ENCODE results near the gene ARF6. TPM values are rescaled to one million over a fixed set of nuclear protein-coding genes. Genes with fewer than 3 reads are reported as not detected.
A peak's percentile ranks its signal among the peaks of the same experiment; 100 is the strongest.
"Not testable (repeated sequence)": the region's sequence is repeated elsewhere in the genome, so short reads cannot be mapped to it uniquely, and the experiment has no call there.

ARF6 gene
- total RNA-seq, 1 donor from 2014 or later: 33.7 TPM

DNA sequence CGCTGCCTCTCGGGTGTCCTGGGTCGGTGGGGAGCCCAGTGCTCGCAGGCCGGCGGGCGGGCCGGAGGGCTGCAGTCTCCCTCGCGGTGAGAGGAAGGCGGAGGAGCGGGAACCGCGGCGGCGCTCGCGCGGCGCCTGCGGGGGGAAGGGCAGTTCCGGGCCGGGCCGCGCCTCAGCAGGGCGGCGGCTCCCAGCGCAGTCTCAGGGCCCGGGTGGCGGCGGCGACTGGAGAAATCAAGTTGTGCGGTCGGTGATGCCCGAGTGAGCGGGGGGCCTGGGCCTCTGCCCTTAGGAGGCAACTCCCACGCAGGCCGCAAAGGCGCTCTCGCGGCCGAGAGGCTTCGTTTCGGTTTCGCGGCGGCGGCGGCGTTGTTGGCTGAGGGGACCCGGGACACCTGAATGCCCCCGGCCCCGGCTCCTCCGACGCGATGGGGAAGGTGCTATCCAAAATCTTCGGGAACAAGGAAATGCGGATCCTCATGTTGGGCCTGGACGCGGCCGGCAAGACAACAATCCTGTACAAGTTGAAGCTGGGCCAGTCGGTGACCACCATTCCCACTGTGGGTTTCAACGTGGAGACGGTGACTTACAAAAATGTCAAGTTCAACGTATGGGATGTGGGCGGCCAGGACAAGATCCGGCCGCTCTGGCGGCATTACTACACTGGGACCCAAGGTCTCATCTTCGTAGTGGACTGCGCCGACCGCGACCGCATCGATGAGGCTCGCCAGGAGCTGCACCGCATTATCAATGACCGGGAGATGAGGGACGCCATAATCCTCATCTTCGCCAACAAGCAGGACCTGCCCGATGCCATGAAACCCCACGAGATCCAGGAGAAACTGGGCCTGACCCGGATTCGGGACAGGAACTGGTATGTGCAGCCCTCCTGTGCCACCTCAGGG, 679 bp downstream of the ARF6 start:
- Mint-ChIP-seq H3K27ac (peak overlapping the region; percentile 99), H3K27me3 (ENCODE audit: low read depth) (no peaks in the 10 kb centered on the region), H3K4me1 (peaks cover 48% of the 10 kb centered on the region), H3K36me3 (peaks cover 7% of the 10 kb centered on the region), H3K4me3 (peak overlapping the region; percentile 88), H3K9me3 (no peaks in the 10 kb centered on the region)
- peak; percentile 40 to 73 for DNase-seq (ENCODE audit: low spot score in 2 of 2, unreplicated experiment in 2 of 2)
- TF ChIP-seq, protein P1, sequence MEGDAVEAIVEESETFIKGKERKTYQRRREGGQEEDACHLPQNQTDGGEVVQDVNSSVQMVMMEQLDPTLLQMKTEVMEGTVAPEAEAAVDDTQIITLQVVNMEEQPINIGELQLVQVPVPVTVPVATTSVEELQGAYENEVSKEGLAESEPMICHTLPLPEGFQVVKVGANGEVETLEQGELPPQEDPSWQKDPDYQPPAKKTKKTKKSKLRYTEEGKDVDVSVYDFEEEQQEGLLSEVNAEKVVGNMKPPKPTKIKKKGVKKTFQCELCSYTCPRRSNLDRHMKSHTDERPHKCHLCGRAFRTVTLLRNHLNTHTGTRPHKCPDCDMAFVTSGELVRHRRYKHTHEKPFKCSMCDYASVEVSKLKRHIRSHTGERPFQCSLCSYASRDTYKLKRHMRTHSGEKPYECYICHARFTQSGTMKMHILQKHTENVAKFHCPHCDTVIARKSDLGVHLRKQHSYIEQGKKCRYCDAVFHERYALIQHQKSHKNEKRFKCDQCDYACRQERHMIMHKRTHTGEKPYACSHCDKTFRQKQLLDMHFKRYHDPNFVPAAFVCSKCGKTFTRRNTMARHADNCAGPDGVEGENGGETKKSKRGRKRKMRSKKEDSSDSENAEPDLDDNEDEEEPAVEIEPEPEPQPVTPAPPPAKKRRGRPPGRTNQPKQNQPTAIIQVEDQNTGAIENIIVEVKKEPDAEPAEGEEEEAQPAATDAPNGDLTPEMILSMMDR (IDR thresholded peaks at IDR 0.05; ENCODE audit: unreplicated experiment): no peak

DNA sequence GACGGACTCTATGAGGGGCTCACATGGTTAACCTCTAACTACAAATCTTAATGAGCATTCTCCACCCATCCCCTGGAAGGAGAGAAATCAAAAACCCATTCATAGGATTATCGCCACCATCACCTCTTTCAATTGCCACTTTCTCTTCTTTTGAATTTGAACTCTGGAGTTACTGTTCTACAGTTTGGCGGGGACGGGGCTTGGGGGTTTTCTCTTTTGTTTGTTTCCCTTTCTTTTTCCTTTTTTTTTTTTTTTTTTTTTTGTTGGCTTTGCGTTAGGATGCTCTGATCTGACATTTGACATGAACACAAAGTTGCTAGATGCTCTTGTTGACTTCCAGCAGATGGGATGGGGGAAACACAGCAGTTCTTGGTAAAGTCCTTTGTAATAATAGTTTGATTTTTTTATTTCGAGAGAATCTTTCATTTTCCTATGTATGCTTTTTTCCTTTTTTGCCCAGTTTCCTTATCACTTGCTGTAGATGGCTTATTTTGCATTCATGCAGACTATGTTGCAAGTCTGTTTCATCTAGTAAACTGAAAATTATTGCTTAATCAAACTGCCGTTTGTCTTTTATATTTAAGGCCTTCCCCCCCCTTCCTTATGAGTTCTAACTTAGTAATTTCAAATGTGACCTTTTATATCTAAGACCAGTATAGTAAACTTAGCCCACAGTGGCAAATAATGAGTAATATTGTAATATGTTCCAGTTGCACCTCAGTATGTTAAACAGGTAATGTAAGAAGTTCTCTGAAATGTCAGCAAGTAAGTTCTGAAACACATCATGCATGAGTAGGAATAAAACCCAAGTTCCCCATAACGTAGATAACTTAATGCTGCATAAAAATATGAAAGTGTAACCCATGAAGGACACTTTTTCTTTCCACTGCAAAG, 1.6 kb downstream of the ARF6 start:
- peak overlapping the region; percentile 88 for H3K4me3 Mint-ChIP-seq
- H3K4me1 Mint-ChIP-seq: peaks cover 48% of the 10 kb centered on the region
- not testable (repeated sequence) for H3K36me3 Mint-ChIP-seq; H3K27me3 Mint-ChIP-seq (ENCODE audit: low read depth); DNase-seq (ENCODE audit: low spot score in 2 of 2, unreplicated experiment in 2 of 2); H3K9me3 Mint-ChIP-seq
- H3K27ac Mint-ChIP-seq: peak overlapping the region; percentile 98

DNA sequence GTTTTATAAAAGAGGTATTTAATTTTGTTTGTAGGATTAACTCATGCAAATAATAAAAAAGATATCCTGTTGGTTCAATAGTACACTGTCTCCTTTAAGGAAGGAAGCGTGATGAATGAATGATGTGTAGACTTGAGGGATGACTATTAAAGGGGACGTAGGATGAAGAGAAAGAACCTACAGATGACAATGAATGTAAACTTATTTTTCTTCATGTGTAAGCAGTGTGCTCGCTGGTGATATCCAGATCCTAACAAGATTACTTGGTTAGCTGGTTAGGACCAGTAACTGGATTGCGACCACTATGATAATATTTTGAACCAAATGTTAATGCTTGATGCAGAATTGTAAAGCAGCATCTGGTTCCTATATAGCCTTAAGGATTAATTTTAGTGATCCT, 2.6 kb downstream of the ARF6 start:
- TF ChIP-seq, protein P1 (IDR thresholded peaks at IDR 0.05; ENCODE audit: unreplicated experiment): no peak
- Mint-ChIP-seq H3K4me3 (peak overlapping the region; percentile 88), H3K9me3 (no peaks in the 10 kb centered on the region), H3K36me3 (peaks cover 7% of the 10 kb centered on the region), H3K27me3 (ENCODE audit: low read depth) (no peaks in the 10 kb centered on the region), H3K27ac (peak overlapping the region; percentile 74), H3K4me1 (peaks cover 48% of the 10 kb centered on the region)
- no peak for DNase-seq (ENCODE audit: low spot score in 2 of 2, unreplicated experiment in 2 of 2)

DNA sequence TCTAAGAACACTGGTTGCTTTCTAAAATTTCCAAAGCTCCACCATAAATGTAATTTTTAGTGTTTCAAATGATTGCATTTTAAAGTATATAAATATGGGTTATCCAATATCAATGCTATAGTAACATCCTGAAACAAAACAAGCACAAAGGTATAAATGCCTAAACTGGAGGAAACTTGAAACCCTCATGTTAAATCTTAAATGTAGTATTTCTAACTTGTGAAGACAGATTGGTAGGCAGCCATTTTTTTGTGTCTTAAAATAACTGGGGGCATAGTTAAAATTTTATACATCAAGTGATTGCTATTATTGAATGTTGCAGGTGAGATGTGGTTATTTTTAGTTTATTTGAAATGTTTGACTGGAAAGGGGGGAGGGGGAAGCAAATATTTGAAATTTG, 3.4 kb downstream of the ARF6 start:
- H3K36me3 Mint-ChIP-seq; H3K27me3 Mint-ChIP-seq (ENCODE audit: low read depth): not testable (repeated sequence)
- H3K27ac Mint-ChIP-seq: peak overlapping the region; percentile 39

DNA sequence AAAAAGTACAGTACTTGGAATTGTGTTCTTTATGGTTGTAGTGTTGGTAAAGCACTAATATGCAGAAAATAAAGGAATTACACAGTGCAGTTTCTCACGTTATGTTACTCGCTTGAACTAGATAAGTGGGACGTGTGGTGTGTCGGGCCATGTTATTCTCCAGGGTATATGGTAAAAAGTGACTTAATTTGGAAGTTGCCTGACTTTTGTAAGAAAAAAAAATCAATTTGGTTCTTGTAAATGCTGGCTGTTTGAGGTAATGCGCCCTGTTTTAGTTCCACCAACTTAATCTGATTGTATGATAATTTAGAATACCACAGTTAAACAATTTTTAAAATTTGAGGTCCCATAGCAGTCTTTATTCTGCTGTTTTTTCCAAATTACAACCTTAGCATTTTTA, 4.1 kb downstream of the ARF6 start:
- no peaks in the 10 kb centered on the region for H3K9me3 Mint-ChIP-seq
- peaks cover 47% of the 10 kb centered on the region for H3K4me1 Mint-ChIP-seq
- peaks cover 7% of the 10 kb centered on the region for H3K36me3 Mint-ChIP-seq
- H3K27ac Mint-ChIP-seq: peak overlapping the region; percentile 76
- H3K4me3 Mint-ChIP-seq: peak overlapping the region; percentile 4
- TF ChIP-seq, protein P1 (IDR thresholded peaks at IDR 0.05; ENCODE audit: unreplicated experiment): no peak
- H3K27me3 Mint-ChIP-seq (ENCODE audit: low read depth): no peaks in the 10 kb centered on the region
- no peak for DNase-seq (ENCODE audit: low spot score in 2 of 2, unreplicated experiment in 2 of 2)

More for the DNA sequence above, 3.4 kb downstream of the ARF6 start:
- H3K9me3 Mint-ChIP-seq; DNase-seq (ENCODE audit: low spot score in 2 of 2, unreplicated experiment in 2 of 2): not testable (repeated sequence)
- Mint-ChIP-seq H3K4me3 (peak overlapping the region; percentile 88), H3K4me1 (peaks cover 48% of the 10 kb centered on the region)

DNA sequence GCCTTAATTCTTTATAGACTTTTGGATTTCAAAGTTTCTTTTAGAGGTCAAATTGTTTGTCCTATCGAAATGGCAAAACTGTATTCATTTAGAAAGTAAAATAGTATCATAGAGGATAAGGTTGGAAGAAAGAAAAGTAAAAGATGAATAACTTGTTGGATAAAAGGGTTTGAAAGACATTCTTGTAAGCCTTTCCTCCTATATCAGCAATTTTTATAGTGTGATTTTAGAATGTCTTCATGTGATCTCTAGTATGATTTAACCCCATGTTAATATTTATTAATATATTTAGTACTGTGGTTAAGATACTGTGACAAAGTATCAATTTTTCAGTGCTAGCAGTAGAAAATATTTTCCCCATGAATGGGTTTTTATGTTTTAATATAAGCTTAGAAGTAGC, 4.5 kb downstream of the ARF6 start:
- Mint-ChIP-seq H3K9me3 (no peaks in the 10 kb centered on the region), H3K36me3 (peaks cover 7% of the 10 kb centered on the region), H3K27ac (peak overlapping the region; percentile 76), H3K4me1 (peaks cover 42% of the 10 kb centered on the region), H3K27me3 (ENCODE audit: low read depth) (no peaks in the 10 kb centered on the region), H3K4me3 (no peak overlapping the region)
- TF ChIP-seq, protein P1 (IDR thresholded peaks at IDR 0.05; ENCODE audit: unreplicated experiment): no peak
- no peak for DNase-seq (ENCODE audit: low spot score in 2 of 2, unreplicated experiment in 2 of 2)
